Effector memory CD8-positive, alpha-beta T cell (primary cell): ENCODE results near the gene RNF125.

Experiments
- ATAC-seq: fragments of 150-1000 bp; cut with Tn5 transposase; replicated peaks from 2 replicates; pipeline ENCODE4 v1.10.0; 2021; ENCODE audit warnings: mild to moderate bottlenecking, moderate library complexity
- DNase-seq, 3 experiments: peaks; one replicate each; pipeline ENCODE4 v3.0.0; 2021
- H3K27ac Mint-ChIP-seq, 2 donors: one replicate each; pipeline ENCODE4 v1.8.0; 2022; ENCODE audit warnings: mild to moderate bottlenecking in 2 of 2, mixed read lengths in 2 of 2, moderate library complexity in 2 of 2
- H3K27me3 Mint-ChIP-seq, 2 donors: one replicate each; pipeline ENCODE4 v1.8.0; 2022; ENCODE audit warnings: mixed read lengths in 2 of 2
- H3K36me3 Mint-ChIP-seq: one replicate; pipeline ENCODE4 v1.8.0; 2022; ENCODE audit warnings: mild to moderate bottlenecking, moderate library complexity, mixed read lengths; ENCODE audit not compliant: insufficient read depth
- H3K4me1 Mint-ChIP-seq, 2 donors: one replicate each; pipeline ENCODE4 v1.8.0; 2022; ENCODE audit warnings: low read depth in 2 of 2, mixed read lengths in 2 of 2
- H3K4me3 Mint-ChIP-seq, 2 donors: one replicate each; pipeline ENCODE4 v1.8.0; 2022; ENCODE audit warnings: mild to moderate bottlenecking in 2 of 2, mixed read lengths in 2 of 2, moderate library complexity in 2 of 2
- H3K9me3 Mint-ChIP-seq, 2 donors: one replicate each; pipeline ENCODE4 v1.8.0; 2022; ENCODE audit warnings: mixed read lengths in 2 of 2

RNF125 gene

GRCh38 chr18:32037616-32038015 lies 19.0 kb downstream of the RNF125 start:
- peaks cover 65 to 72% of the 10 kb centered on the region in 2 donors for H3K4me1 Mint-ChIP-seq
- H3K4me3 Mint-ChIP-seq = peak overlapping the region in 1 of 2 donors; percentile 36
- H3K36me3 Mint-ChIP-seq = peaks cover 84% of the 10 kb centered on the region
- no peak for DNase-seq
- H3K27me3 Mint-ChIP-seq = no peaks in the 10 kb centered on the region
- no peak for ATAC-seq
- H3K27ac Mint-ChIP-seq = peak overlapping the region; percentile 7 to 25
- no peaks in the 10 kb centered on the region for H3K9me3 Mint-ChIP-seq

- Mint-ChIP-seq H3K4me1 (peaks cover 53 to 55% of the 10 kb centered on the region in 2 donors), H3K9me3 (no peaks in the 10 kb centered on the region), H3K36me3 (peaks cover 85% of the 10 kb centered on the region), H3K27ac (peak overlapping the region; percentile 93), H3K27me3 (no peaks in the 10 kb centered on the region), H3K4me3 (peak overlapping the region; percentile 76 to 81)
- peak; percentile 41 to 58 (median 45) for DNase-seq
- peak; percentile 96 for ATAC-seq
These were observed 22.3 kb downstream of the RNF125 start for GRCh38 chr18:32040936-32041335.

- H3K27ac Mint-ChIP-seq = peak overlapping the region; percentile 79 to 93
- H3K4me3 Mint-ChIP-seq = peak overlapping the region in 1 of 2 donors; percentile 68
These were observed 23.7 kb downstream of the RNF125 start for GRCh38 chr18:32042337-32042736.

GRCh38 chr18:32048507-32049091 lies 30.0 kb downstream of the RNF125 start:
- ATAC-seq (peak; percentile 38), DNase-seq (no peak)
- peak overlapping the region; percentile 67 to 90 for H3K27ac Mint-ChIP-seq
- H3K4me1 Mint-ChIP-seq = peaks cover 30 to 46% of the 10 kb centered on the region in 2 donors
- no peaks in the 10 kb centered on the region for H3K9me3 Mint-ChIP-seq
- peaks cover 84% of the 10 kb centered on the region for H3K36me3 Mint-ChIP-seq
- peak overlapping the region; percentile 50 to 71 for H3K4me3 Mint-ChIP-seq
- H3K27me3 Mint-ChIP-seq = no peaks in the 10 kb centered on the region

More at GRCh38 chr18:32042337-32042736, 23.7 kb downstream of the RNF125 start:
- H3K4me1 Mint-ChIP-seq = peaks cover 45% of the 10 kb centered on the region in 2 donors
- no peaks in the 10 kb centered on the region for H3K9me3 Mint-ChIP-seq
- H3K27me3 Mint-ChIP-seq = no peaks in the 10 kb centered on the region
- DNase-seq = no peak
- peaks cover 84% of the 10 kb centered on the region for H3K36me3 Mint-ChIP-seq
- no peak for ATAC-seq

GRCh38 chr18:32049393-32050171 lies 31.0 kb downstream of the RNF125 start:
- Mint-ChIP-seq H3K36me3 (peaks cover 85% of the 10 kb centered on the region), H3K27ac (peak overlapping the region; percentile 67 to 90), H3K4me1 (peaks cover 29 to 49% of the 10 kb centered on the region in 2 donors), H3K9me3 (no peaks in the 10 kb centered on the region), H3K4me3 (peak overlapping the region; percentile 50 to 71), H3K27me3 (no peaks in the 10 kb centered on the region)
- peak; percentile 6 to 25 (median 16) for DNase-seq
- ATAC-seq = peak; percentile 78

- ATAC-seq (no peak), DNase-seq (no peak)
- no peak overlapping the region for H3K4me3 Mint-ChIP-seq
- peaks cover 30 to 54% of the 10 kb centered on the region in 2 donors for H3K4me1 Mint-ChIP-seq
- H3K36me3 Mint-ChIP-seq = peaks cover 69% of the 10 kb centered on the region
- H3K27me3 Mint-ChIP-seq = no peaks in the 10 kb centered on the region
- no peaks in the 10 kb centered on the region for H3K9me3 Mint-ChIP-seq
- H3K27ac Mint-ChIP-seq = peak overlapping the region in 1 of 2 donors; percentile 71
These were observed 38.2 kb downstream of the RNF125 start for GRCh38 chr18:32056613-32057358.

GRCh38 chr18:32057624-32058165 lies 39.1 kb downstream of the RNF125 start:
- Mint-ChIP-seq H3K4me3 (no peak overlapping the region), H3K27me3 (no peaks in the 10 kb centered on the region), H3K9me3 (no peaks in the 10 kb centered on the region), H3K36me3 (peaks cover 64% of the 10 kb centered on the region), H3K27ac (no peak overlapping the region), H3K4me1 (peaks cover 29 to 52% of the 10 kb centered on the region in 2 donors)
- ATAC-seq (no peak), DNase-seq (no peak)

GRCh38 chr18:32060026-32060425 lies 41.4 kb downstream of the RNF125 start:
- H3K4me3 Mint-ChIP-seq = no peak overlapping the region
- H3K36me3 Mint-ChIP-seq = peaks cover 65% of the 10 kb centered on the region
- no peaks in the 10 kb centered on the region for H3K27me3 Mint-ChIP-seq
- no peak for DNase-seq
- no peak for ATAC-seq
- peaks cover 29 to 42% of the 10 kb centered on the region in 2 donors for H3K4me1 Mint-ChIP-seq
- peak overlapping the region; percentile 11 to 16 for H3K27ac Mint-ChIP-seq
- H3K9me3 Mint-ChIP-seq = no peaks in the 10 kb centered on the region

- ATAC-seq (no peak), DNase-seq (no peak)
- Mint-ChIP-seq H3K27me3 (no peaks in the 10 kb centered on the region), H3K4me1 (peaks cover 2 to 13% of the 10 kb centered on the region in 2 donors), H3K4me3 (no peak overlapping the region), H3K36me3 (peaks cover 83% of the 10 kb centered on the region), H3K27ac (peak overlapping the region; percentile 20 to 36), H3K9me3 (no peaks in the 10 kb centered on the region)
These were observed 48.9 kb downstream of the RNF125 start for GRCh38 chr18:32067375-32068167.

GRCh38 chr18:32072321-32072720 lies 53.7 kb downstream of the RNF125 start:
- DNase-seq (no peak), ATAC-seq (peak; percentile 75)
- Mint-ChIP-seq H3K4me1 (peaks cover 3 to 12% of the 10 kb centered on the region in 2 donors), H3K4me3 (no peak overlapping the region), H3K27ac (peak overlapping the region in 1 of 2 donors; percentile 44), H3K27me3 (no peaks in the 10 kb centered on the region), H3K36me3 (peaks cover 54% of the 10 kb centered on the region), H3K9me3 (no peaks in the 10 kb centered on the region)

GRCh38 chr18:32074206-32074605 lies 55.6 kb downstream of the RNF125 start:
- Mint-ChIP-seq H3K27me3 (no peaks in the 10 kb centered on the region), H3K4me1 (peaks cover 1 to 8% of the 10 kb centered on the region in 2 donors), H3K36me3 (peaks cover 46% of the 10 kb centered on the region), H3K27ac (peak overlapping the region; percentile 23 to 70), H3K9me3 (no peaks in the 10 kb centered on the region), H3K4me3 (no peak overlapping the region)
- ATAC-seq (no peak), DNase-seq (no peak)

- no peak for ATAC-seq
- DNase-seq = no peak
- Mint-ChIP-seq H3K4me3 (no peak overlapping the region), H3K27me3 (no peaks in the 10 kb centered on the region), H3K36me3 (peaks cover 33% of the 10 kb centered on the region), H3K27ac (no peak overlapping the region), H3K9me3 (no peaks in the 10 kb centered on the region), H3K4me1 (peaks cover 8 to 15% of the 10 kb centered on the region in 2 donors)
These were observed 60.2 kb downstream of the RNF125 start for GRCh38 chr18:32078845-32079244.
